Karpas-422 (cell line): ENCODE measurements around the gene SEPTIN3. TPM values are rescaled to one million over a fixed set of nuclear protein-coding genes. Genes with fewer than 3 reads are reported as not detected.
"Not testable (repeated sequence)": the region's sequence is repeated elsewhere in the genome, so short reads cannot be mapped to it uniquely, and the experiment has no call there.

Source experiments
- DNase-seq: peaks from one replicate; pipeline ENCODE4 v3.0.0-alpha.2; 2015
- H2AFZ ChIP-seq: fragments of 200-600 bp; sonication (generic); 2 replicates; pipeline ENCODE4 v1.6.1; 2014; ENCODE audit warnings: antibody characterized with exemption, low read length, mixed read lengths
- H3K27ac ChIP-seq: fragments of 200-600 bp; sonication (generic); 2 replicates; pipeline ENCODE4 v1.5.1; 2014; ENCODE audit warnings: mild to moderate bottlenecking, low read length, moderate library complexity
- H3K27me3 ChIP-seq: fragments of 200-600 bp; sonication (generic); 2 replicates; pipeline ENCODE4 v1.6.1; 2014; ENCODE audit warnings: low read length, mixed read lengths
- H3K36me3 ChIP-seq: fragments of 200-600 bp; sonication (generic); 2 replicates; pipeline ENCODE4 v1.6.1; 2014; ENCODE audit warnings: low read length, mixed read lengths; ENCODE audit not compliant: insufficient read depth
- H3K4me1 ChIP-seq: fragments of 200-600 bp; sonication (generic); 2 replicates; pipeline ENCODE4 v1.6.1; 2014; ENCODE audit warnings: mild to moderate bottlenecking, low read length, mixed read lengths
- H3K4me2 ChIP-seq: fragments of 200-600 bp; sonication (generic); 2 replicates; pipeline ENCODE4 v1.6.1; 2014; ENCODE audit warnings: low read length, low read depth, mild to moderate bottlenecking; ENCODE audit not compliant: poor library complexity, severe bottlenecking
- H3K4me3 ChIP-seq: fragments of 200-600 bp; sonication (generic); 2 replicates; pipeline ENCODE4 v1.5.1; 2014; ENCODE audit warnings: mild to moderate bottlenecking, antibody characterized with exemption, low read length, mixed read lengths
- H3K79me2 ChIP-seq: fragments of 200-600 bp; sonication (generic); 2 replicates; pipeline ENCODE4 v1.6.1; 2014; ENCODE audit warnings: mild to moderate bottlenecking, low read length, mixed read lengths
- H3K9ac ChIP-seq: fragments of 200-600 bp; sonication (generic); 2 replicates; pipeline ENCODE4 v1.6.0; 2014; ENCODE audit warnings: low read length
- H3K9me2 ChIP-seq: fragments of 200-600 bp; sonication (generic), shearing (Covaris generic); replicated peaks from 2 replicates; pipeline ENCODE4 v1.6.0; 2014; ENCODE audit warnings: mild to moderate bottlenecking, low read length, moderate library complexity; ENCODE audit not compliant: insufficient read depth
- H3K9me3 ChIP-seq: fragments of 300-700, 200-600 bp; sonication (generic); 2 replicates; pipeline ENCODE4 v1.6.1; 2014; ENCODE audit warnings: low read length, mixed read lengths
- H4K20me1 ChIP-seq: fragments of 200-600 bp; sonication (generic); 2 replicates; pipeline ENCODE4 v1.6.1; 2014; ENCODE audit warnings: mild to moderate bottlenecking, antibody characterized with exemption, low read length, low read depth; ENCODE audit not compliant: insufficient read depth
- total RNA-seq: library from RNA; depleted of rRNA; stranded (reverse); fragments of >200 nt; shearing (Covaris generic); gene quantifications from 2 replicates; pipeline ENCODE4 v1.2.3, GENCODE V29; 2014; ENCODE audit warnings: low replicate concordance

The SEPTIN3 gene
- total RNA-seq, 1 experiment from 2014 or later: not detected

DNA sequence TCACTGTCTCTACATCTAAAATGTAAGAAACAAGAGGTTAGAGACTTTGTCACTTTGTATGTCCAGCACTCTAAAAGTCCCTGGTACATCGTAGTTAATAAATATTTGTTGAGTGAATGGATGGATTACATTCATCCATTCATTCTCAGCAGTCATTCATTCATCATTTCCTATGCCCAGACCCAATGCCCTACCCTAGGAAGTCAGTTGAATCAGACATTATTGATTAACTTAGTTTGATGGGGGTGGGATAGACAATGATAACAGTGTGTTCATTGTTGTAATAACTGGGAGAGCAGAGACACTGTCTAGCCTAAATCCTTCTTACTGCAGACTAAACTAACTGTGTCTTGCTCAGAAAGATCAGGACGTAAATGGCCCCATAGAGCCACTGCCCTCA, 21.1 kb upstream of the SEPTIN3 start:
- Histone ChIP-seq H3K9me2 (no peaks in the 10 kb centered on the region), H3K4me1 (peaks cover 83% of the 10 kb centered on the region), H3K9ac (peak overlapping the region; percentile 91), H3K9me3 (no peaks in the 10 kb centered on the region), H3K27ac (peak overlapping the region; percentile 99), H3K79me2 (peaks cover 19% of the 10 kb centered on the region), H4K20me1 (no peaks in the 10 kb centered on the region), H3K4me3 (peak overlapping the region; percentile 91; the same call in 1 of the 2 replicates), H3K27me3 (no peaks in the 10 kb centered on the region), H3K4me2 (peak overlapping the region; percentile 88), H3K36me3 (peaks cover 13% of the 10 kb centered on the region), H2AFZ (no peak overlapping the region)
- DNase-seq: no peak

GRCh38 chr22:41948928-41949296, 20.3 kb upstream of the SEPTIN3 start:
- not testable (repeated sequence) for H3K9me2 ChIP-seq, DNase-seq, H3K36me3 ChIP-seq, H3K9me3 ChIP-seq, H2AFZ ChIP-seq, H4K20me1 ChIP-seq, H3K27me3 ChIP-seq
- Histone ChIP-seq H3K4me2 (peak overlapping the region; percentile 69), H3K4me1 (peaks cover 82% of the 10 kb centered on the region), H3K9ac (peak overlapping the region; percentile 91), H3K27ac (peak overlapping the region; percentile 99), H3K79me2 (peaks cover 19% of the 10 kb centered on the region), H3K4me3 (peak overlapping the region; percentile 91)

- 0 out of 2 replicates have a peak overlapping the region, but pooled peaks have one; percentile 7 for H2AFZ ChIP-seq
- peak overlapping the region; percentile 99 for H3K27ac ChIP-seq
- H3K4me1 ChIP-seq: peaks cover 82% of the 10 kb centered on the region
- no peaks in the 10 kb centered on the region for H3K27me3 ChIP-seq
- H4K20me1 ChIP-seq: no peaks in the 10 kb centered on the region
- peak overlapping the region; percentile 91 for H3K9ac ChIP-seq
- H3K4me3 ChIP-seq: peak overlapping the region; percentile 60
- H3K4me2 ChIP-seq: peak overlapping the region; percentile 69
- DNase-seq: peak; percentile 92
- no peaks in the 10 kb centered on the region for H3K9me2 ChIP-seq
- H3K36me3 ChIP-seq: peaks cover 7% of the 10 kb centered on the region
- H3K9me3 ChIP-seq: no peaks in the 10 kb centered on the region
- H3K79me2 ChIP-seq: peaks cover 19% of the 10 kb centered on the region
Measured at GRCh38 chr22:41949297-41949965, 19.8 kb upstream of the SEPTIN3 start.

GRCh38 chr22:41951898-41952474, 17.3 kb upstream of the SEPTIN3 start, which contains the start of gene SMIM45:
Gene SMIM45 (plus strand): TSS chr22:41952150.
- DNase-seq: peak; percentile 95
- H3K9ac ChIP-seq: peak within 1 kb of the TSS; percentile 91
- H2AFZ ChIP-seq: no peak within 1 kb of the TSS
- H4K20me1 ChIP-seq: no peaks in the 10 kb centered on the region
- H3K4me2 ChIP-seq: peak within 1 kb of the TSS; percentile 69
- no peaks in the 10 kb centered on the region for H3K36me3 ChIP-seq
- H3K79me2 ChIP-seq: no peaks in the 10 kb centered on the region
- peak within 1 kb of the TSS; percentile 99 for H3K27ac ChIP-seq
- peaks cover 78% of the 10 kb centered on the region for H3K4me1 ChIP-seq
- H3K27me3 ChIP-seq: no peaks in the 10 kb centered on the region
- no peaks in the 10 kb centered on the region for H3K9me2 ChIP-seq
- peak within 1 kb of the TSS; percentile 63 for H3K4me3 ChIP-seq
- H3K9me3 ChIP-seq: no peaks in the 10 kb centered on the region

GRCh38 chr22:41952713-41953112, 16.5 kb upstream of the SEPTIN3 start:
- Histone ChIP-seq H3K4me2 (peak overlapping the region; percentile 69), H3K36me3 (no peaks in the 10 kb centered on the region), H3K9me3 (no peaks in the 10 kb centered on the region), H4K20me1 (no peaks in the 10 kb centered on the region), H3K27me3 (no peaks in the 10 kb centered on the region), H3K79me2 (no peaks in the 10 kb centered on the region), H2AFZ (no peak overlapping the region), H3K9ac (peak overlapping the region; percentile 91), H3K27ac (peak overlapping the region; percentile 99), H3K4me3 (peak overlapping the region; percentile 63), H3K4me1 (peaks cover 75% of the 10 kb centered on the region), H3K9me2 (no peaks in the 10 kb centered on the region)
- peak; percentile 54 for DNase-seq

DNA sequence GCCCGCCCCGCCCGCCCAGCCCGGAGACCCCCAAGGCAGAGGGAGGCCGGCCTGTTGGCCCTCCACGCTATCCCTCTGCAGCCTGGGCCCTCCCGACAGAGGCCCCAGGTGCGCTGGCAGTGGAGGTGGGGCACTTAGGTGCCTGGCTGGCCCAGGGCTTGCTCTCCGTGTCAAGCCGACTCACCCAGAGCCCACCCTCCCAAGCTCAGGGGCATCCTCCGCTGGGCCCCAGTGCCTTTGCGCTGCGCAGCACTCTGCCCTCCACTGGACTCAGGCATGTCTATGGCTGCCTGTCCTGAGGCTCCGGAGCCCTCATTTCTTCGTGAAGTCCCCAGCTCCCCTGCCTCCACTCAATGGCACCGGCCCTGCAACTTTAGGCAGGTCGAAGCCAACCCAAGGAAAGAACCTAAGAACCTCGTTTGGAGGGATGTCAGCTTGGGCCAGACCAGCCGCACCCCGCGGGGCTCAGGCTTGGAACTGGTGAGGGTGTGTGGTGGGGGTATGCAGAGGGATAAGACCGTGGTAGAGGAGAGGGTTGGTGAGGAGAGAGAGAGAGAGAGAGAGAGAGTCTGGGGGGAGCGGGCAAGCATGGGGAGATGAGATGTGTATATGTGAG, 11.2 kb upstream of the SEPTIN3 start:
- Histone ChIP-seq H3K27me3 (no peaks in the 10 kb centered on the region), H3K36me3 (no peaks in the 10 kb centered on the region), H4K20me1 (no peaks in the 10 kb centered on the region; the same call in 1 of the 2 replicates), H3K4me2 (peak overlapping the region; percentile 47), H3K79me2 (no peaks in the 10 kb centered on the region), H3K4me3 (no peak overlapping the region), H3K4me1 (peaks cover 37% of the 10 kb centered on the region), H2AFZ (no peak overlapping the region), H3K9ac (no peak overlapping the region), H3K9me3 (no peaks in the 10 kb centered on the region), H3K27ac (no peak overlapping the region), H3K9me2 (no peaks in the 10 kb centered on the region)
- DNase-seq: no peak

GRCh38 chr22:41963453-41964111, 5.7 kb upstream of the SEPTIN3 start:
- H3K4me1 ChIP-seq: peaks cover 11% of the 10 kb centered on the region
- H3K9me3 ChIP-seq: no peaks in the 10 kb centered on the region
- no peak overlapping the region for H2AFZ ChIP-seq
- H3K4me3 ChIP-seq: no peak overlapping the region
- no peaks in the 10 kb centered on the region for H3K36me3 ChIP-seq
- no peaks in the 10 kb centered on the region for H3K9me2 ChIP-seq
- H3K27ac ChIP-seq: no peak overlapping the region
- no peaks in the 10 kb centered on the region for H3K79me2 ChIP-seq
- no peaks in the 10 kb centered on the region for H3K27me3 ChIP-seq
- DNase-seq: peak; percentile 43
- H4K20me1 ChIP-seq: no peaks in the 10 kb centered on the region
- H3K4me2 ChIP-seq: no peak overlapping the region
- no peak overlapping the region for H3K9ac ChIP-seq

GRCh38 chr22:41964112-41964491, 5.1 kb upstream of the SEPTIN3 start:
- Histone ChIP-seq H3K9me2 (no peaks in the 10 kb centered on the region), H3K36me3 (no peaks in the 10 kb centered on the region), H3K4me1 (peaks cover 11% of the 10 kb centered on the region)

More at GRCh38 chr22:41964112-41964491, 5.1 kb upstream of the SEPTIN3 start:
- Histone ChIP-seq H3K4me2 (no peak overlapping the region), H4K20me1 (no peaks in the 10 kb centered on the region), H3K27ac (no peak overlapping the region), H2AFZ (no peak overlapping the region), H3K27me3 (no peaks in the 10 kb centered on the region), H3K9me3 (no peaks in the 10 kb centered on the region), H3K79me2 (no peaks in the 10 kb centered on the region), H3K4me3 (no peak overlapping the region), H3K9ac (no peak overlapping the region)
- no peak for DNase-seq
